HG03025 (cell line): ENCODE data around the gene PPM1J.

Source experiments
- ATAC-seq: cut with Tn5 transposase; IDR thresholded peaks from one replicate; pipeline ENCODE4 v1.9.1; 2021; ENCODE audit warnings: mild to moderate bottlenecking, moderate library complexity; ENCODE audit not compliant: unreplicated experiment, low FRiP score

The PPM1J gene

GRCh38 chr1:112689842-112690237, 25.3 kb downstream of the PPM1J start:
- ATAC-seq: no peak

GRCh38 chr1:112689196-112689841, 25.8 kb downstream of the PPM1J start:
- no peak for ATAC-seq

- no peak for ATAC-seq
Observed at GRCh38 chr1:112688781-112689193, 26.3 kb downstream of the PPM1J start.

DNA sequence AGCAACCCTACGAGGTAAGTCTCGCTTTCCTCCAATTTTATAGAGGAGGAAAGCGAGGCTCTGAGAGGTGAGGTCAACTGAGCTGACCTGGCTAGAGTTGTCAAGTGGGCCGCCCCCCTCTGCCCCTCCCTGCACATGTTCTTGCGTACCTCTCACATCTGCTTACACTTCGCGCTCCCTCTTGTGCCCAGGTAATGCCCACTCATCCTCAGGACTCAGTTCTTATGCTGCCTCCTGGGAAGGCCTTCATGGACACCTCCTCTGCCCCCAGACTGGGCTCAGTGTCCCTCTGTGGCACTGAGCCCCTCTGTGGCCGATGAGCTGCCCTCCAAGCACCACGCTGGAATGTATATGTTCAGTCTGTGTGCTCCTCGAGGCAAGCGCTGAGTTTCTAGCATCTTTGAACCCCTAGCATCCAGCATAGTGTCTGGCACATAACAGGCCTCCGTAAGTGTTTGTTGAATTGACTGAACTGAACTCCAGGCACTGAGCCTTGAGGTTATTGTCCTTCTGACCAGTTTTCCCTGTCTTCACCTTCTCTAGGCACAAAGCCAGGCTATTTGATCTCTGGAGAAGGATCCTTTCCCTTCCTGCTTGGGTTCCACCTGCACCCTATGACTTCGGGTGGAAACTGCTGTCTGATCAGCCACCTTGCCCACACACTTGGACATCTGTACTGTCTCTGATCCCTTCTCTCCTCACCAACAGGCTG, 27.2 kb downstream of the PPM1J start:
- ATAC-seq: no peak

DNA sequence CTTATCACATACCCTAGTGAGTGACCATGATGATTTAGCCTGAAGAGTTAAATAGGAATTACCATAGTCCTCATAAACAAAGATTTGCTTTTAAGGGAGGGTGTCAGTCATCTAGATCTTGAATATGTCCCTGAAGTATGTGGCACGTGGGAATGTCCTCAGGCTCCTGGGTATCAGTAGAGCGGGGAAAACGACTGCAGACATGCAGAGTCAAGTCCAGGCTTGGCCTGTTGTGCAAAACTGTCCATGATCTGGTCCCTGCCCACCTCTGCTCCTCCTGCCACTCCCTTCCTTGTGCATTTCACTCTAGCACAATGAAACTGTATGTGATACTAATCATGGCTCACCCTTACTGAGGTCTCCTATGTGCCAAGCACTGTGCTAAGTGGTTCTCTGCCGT, 27.8 kb downstream of the PPM1J start:
- ATAC-seq: no peak

DNA sequence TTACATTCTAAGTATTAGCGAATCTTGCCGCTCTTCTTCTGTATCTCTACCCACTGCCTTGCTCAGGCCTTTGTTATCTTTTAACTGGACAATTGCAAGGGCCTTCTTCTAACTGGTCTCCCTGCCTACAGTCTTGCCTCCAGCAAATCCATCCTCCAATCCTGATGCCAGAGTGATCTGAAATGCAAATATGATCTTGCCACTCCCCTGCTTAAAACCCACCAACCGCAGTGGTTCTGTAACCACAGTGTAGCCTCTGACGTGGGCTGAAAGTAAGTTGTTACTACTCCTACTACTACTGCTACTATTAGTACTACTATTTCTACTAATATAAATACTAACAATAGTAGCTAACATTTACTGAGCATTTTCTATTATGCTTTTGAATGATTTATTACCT, 28.3 kb downstream of the PPM1J start:
- no peak for ATAC-seq

- no peak for ATAC-seq
Observed at GRCh38 chr1:112686417-112686816, 28.7 kb downstream of the PPM1J start.

GRCh38 chr1:112685913-112686312, 29.2 kb downstream of the PPM1J start:
- no peak for ATAC-seq

DNA sequence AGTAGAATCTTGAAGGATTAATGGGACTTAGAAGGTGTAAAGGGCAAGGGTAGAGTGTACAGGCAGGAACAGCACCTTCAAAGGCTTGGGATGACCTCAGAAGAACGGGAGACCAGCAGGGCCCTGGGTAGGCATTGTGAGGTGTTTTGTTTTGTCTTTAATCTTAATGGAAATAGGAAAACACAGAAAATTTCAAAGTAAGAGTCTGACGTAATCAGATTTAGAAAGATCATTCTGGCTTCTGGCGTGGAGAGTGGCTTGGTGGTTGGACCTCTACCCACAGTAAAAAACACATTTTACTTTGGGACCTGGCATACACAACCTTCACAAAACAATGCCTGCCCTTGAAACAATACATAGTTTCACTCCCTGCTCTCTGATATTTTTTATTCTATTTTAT, 36.5 kb downstream of the PPM1J start:
- no peak for ATAC-seq

DNA sequence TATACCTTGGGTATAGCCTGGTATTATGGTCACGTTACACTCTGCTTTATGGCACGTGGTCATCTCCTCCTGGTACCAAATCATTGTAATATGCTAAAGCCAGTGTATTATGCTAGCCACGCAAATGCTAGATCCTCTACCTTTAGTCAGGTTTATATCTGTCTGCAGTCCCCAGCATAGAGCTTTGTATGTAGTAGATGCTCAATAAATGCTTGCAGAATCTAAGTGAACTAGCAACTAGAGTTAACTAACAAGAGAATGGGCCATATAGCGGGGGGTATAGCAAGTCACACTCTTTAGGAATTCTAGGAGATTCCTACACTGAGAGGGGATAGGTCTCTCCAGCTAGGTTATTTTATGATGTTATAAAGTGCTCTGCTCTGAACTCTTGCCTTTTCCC, 37.6 kb downstream of the PPM1J start:
- no peak for ATAC-seq

GRCh38 chr1:112676543-112676942, 38.6 kb downstream of the PPM1J start:
- no peak for ATAC-seq

- ATAC-seq: no peak
Observed at GRCh38 chr1:112675728-112676381, 39.3 kb downstream of the PPM1J start.

DNA sequence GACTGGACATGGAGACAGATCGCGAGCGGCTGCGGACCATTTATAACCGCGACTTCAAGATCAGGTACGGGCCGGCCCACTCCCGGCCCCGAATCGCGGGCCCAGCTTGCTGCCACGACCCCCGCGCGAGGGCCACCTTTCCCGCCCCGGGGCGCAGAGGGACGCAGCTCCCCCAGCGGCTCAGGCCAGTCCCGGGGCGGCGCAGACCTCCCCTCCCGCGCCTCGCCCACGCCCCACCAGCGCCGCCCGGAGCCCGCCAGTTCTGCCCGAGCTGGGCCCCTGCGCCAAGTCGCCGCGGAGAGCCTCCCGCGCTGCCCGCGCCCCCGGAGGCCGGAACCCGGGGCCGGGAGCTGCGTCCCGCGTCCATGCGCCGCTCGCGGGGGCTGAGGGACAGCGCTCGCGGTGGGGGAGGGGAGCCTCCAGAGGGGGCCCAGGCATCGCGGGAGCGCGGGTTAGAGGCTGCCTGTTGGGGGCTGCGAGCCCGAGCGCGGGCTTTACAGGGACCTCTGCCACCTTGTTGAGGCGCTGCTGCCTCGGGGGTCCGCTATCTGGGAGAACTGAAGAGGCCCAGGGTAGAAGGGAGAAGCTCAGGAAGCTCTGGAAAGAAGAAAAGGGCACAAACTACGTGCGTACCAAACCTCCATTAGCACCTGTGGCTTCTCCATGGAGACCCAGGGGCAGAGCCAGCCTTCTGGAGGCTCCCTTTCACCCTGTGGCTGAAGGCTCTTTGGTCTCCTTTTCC, 40.0 kb downstream of the PPM1J start:
- ATAC-seq: peak; percentile 34

GRCh38 chr1:112674440-112674985, 40.6 kb downstream of the PPM1J start, which contains the start of gene MOV10:
MOV10 (plus strand) TSS chr1:112674659; CDS start chr1:112674913, 254 bp downstream.
- ATAC-seq: peak; percentile 63

GRCh38 chr1:112673592-112674439, 41.3 kb downstream of the PPM1J start:
- ATAC-seq: no peak

- no peak for ATAC-seq
Observed at GRCh38 chr1:112672842-112673241, 42.3 kb downstream of the PPM1J start.

DNA sequence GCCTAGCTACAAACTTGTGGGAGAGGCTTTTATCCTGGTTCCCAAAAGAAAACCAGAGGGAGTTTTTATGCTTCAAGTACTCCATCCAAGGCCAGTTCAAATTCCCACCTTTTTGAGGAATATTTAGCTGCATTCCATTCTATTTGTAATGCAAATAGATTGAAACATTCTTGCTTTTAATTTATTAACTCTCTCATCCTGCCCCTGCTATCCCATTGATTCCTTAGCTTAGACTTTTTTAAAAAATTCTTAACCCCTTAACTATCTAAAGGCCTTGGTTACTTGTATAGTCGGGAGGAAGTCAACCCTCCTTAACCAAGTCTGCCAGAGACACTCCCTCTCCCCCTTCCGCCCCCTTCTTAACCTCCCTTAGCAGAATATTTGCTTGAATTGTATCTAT, 43.1 kb downstream of the PPM1J start:
- ATAC-seq: no peak

DNA sequence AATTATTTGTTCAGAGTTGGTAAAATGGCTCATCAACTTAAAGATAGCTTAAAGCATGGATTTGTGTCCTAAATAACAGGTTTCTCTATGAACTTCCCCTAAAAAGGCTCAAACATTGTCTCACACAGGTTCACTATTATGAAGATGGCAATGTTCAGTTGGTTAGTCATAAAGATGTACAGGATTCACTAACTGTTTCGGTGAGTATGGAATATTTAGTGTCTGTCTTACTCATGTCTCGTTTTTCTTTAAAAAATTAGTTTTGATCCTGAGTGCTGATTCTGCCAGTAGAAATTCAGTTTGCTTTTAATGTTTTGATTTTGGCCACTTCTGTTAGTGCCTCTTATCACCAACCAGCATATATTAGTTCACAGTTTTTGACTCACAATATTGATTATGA, 48.2 kb downstream of the PPM1J start:
- no peak for ATAC-seq

DNA sequence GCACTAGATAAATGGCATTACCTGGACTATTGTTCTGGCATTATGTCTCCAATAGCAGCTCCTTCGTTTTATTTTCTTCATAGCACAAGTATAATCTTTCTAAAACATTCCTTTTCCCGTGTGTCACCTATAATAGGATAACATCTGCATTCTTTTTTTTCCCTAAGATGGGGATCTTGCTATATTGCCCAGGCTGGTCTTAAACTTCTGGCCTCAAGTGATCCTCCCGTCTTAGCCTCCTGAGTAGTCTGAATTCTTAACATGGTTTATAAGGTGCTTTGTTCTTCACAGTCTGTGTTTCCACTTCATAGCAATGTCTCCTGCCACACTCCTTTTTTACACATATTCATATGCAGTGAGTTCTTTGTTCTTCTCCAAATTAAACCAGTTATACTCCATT, 49.3 kb downstream of the PPM1J start:
- no peak for ATAC-seq
